HepG2 (cell line): ENCODE results near the gene PLEKHO1. TPM values are rescaled to one million over a fixed set of nuclear protein-coding genes. Genes with fewer than 3 reads are reported as not detected.

Source experiments
- CSRNP1 ChIP-seq: sonication (generic); formaldehyde crosslinking; IDR thresholded peaks from 2 replicates; pipeline ENCODE4 v1.8.1; 2023; ENCODE audit warnings: mild to moderate bottlenecking, missing genetic modification reagents
- KLF15 ChIP-seq: sonication (generic); formaldehyde crosslinking; IDR thresholded peaks from 2 replicates; pipeline ENCODE4 v1.8.1; 2023; ENCODE audit warnings: borderline replicate concordance, mild to moderate bottlenecking, inconsistent platforms, missing genetic modification reagents, mixed read lengths
- MATR3 ChIP-seq: sonication (generic); formaldehyde crosslinking; IDR thresholded peaks from 2 replicates; pipeline ENCODE4 v1.4.0; 2020; ENCODE audit warnings: missing genetic modification reagents
- MIER3 ChIP-seq: IDR thresholded peaks from 2 replicates; pipeline ENCODE4 v1.6.1; 2016; ENCODE audit warnings: missing compliant biosample characterization, borderline replicate concordance
- PHF21A ChIP-seq: sonication (generic); formaldehyde crosslinking; IDR thresholded peaks from 2 replicates; pipeline ENCODE4 v1.5.0; 2020; ENCODE audit warnings: mild to moderate bottlenecking, missing genetic modification reagents
- ZBTB39 ChIP-seq: sonication (generic); formaldehyde crosslinking; IDR thresholded peaks from 2 replicates; pipeline ENCODE4 v1.5.0; 2020; ENCODE audit warnings: missing genetic modification reagents
- ZNF335 ChIP-seq: sonication (generic); formaldehyde crosslinking; IDR thresholded peaks from 2 replicates; pipeline ENCODE4 v1.4.0; 2020; ENCODE audit warnings: missing genetic modification reagents
- ZNF468 ChIP-seq: sonication (generic); formaldehyde crosslinking; IDR thresholded peaks from 2 replicates; pipeline ENCODE4 v1.8.0; 2022; ENCODE audit warnings: mild to moderate bottlenecking, moderate library complexity, missing genetic modification reagents
- ZNF780A ChIP-seq: sonication (generic); formaldehyde crosslinking; IDR thresholded peaks from 2 replicates; pipeline ENCODE4 v1.8.0; 2022; ENCODE audit warnings: mild to moderate bottlenecking, missing genetic modification reagents, moderate library complexity
- ZSCAN5A ChIP-seq: sonication (generic); formaldehyde crosslinking; IDR thresholded peaks from 2 replicates; pipeline ENCODE4 v1.8.0; 2022; ENCODE audit warnings: mild to moderate bottlenecking, missing genetic modification reagents, borderline replicate concordance
- polyA plus RNA-seq, 8 experiments: library from polyadenylated mRNA; depleted of rRNA in 3 of 8; stranded (reverse) in 7 of 8; unstranded in 1 of 8; fragments of >200 nt; fragmentation: Illumina TruSeq in 4 of 8; extraction: Trizol in 4 of 8; gene quantifications; 2 replicates each; pipeline versions ENCODE4 v1.2.1 to v1.2.3, GENCODE V29; 2011 to 2016; ENCODE audit warnings: low read depth in 4 of 8, missing spikeins in 1 of 8, mixed read lengths in 1 of 8; ENCODE audit not compliant: insufficient read depth in 1 of 8
- total RNA-seq, 5 experiments: library from RNA; depleted of rRNA; stranded (reverse); fragments of >200 nt; fragmentation: Illumina TruSeq; extraction: Trizol; gene quantifications; 2 replicates each; pipeline ENCODE4 v1.2.3, GENCODE V29; 2016; ENCODE audit warnings: low read depth in 1 of 5
- TF ChIP-seq, protein P1 (sequence below): sonication (generic); formaldehyde crosslinking; IDR thresholded peaks from 2 replicates; pipeline ENCODE4 v1.4.0; 2020; ENCODE audit warnings: missing genetic modification reagents
- TF ChIP-seq, protein P2 (sequence below): sonication (generic); formaldehyde crosslinking; IDR thresholded peaks from 2 replicates; pipeline ENCODE4 v1.4.0; 2020; ENCODE audit warnings: mild to moderate bottlenecking, missing genetic modification reagents

Gene PLEKHO1
- total and polyA plus RNA-seq, 2 of the 13 experiments (the other 11 are each of a cell fraction or from before 2014, with no cell fraction given), result 9.8 to 10.1 TPM

GRCh38 chr1:150162862-150163706 lies 13.4 kb downstream of the PLEKHO1 start (continued):
- TF ChIP-seq, protein P1, sequence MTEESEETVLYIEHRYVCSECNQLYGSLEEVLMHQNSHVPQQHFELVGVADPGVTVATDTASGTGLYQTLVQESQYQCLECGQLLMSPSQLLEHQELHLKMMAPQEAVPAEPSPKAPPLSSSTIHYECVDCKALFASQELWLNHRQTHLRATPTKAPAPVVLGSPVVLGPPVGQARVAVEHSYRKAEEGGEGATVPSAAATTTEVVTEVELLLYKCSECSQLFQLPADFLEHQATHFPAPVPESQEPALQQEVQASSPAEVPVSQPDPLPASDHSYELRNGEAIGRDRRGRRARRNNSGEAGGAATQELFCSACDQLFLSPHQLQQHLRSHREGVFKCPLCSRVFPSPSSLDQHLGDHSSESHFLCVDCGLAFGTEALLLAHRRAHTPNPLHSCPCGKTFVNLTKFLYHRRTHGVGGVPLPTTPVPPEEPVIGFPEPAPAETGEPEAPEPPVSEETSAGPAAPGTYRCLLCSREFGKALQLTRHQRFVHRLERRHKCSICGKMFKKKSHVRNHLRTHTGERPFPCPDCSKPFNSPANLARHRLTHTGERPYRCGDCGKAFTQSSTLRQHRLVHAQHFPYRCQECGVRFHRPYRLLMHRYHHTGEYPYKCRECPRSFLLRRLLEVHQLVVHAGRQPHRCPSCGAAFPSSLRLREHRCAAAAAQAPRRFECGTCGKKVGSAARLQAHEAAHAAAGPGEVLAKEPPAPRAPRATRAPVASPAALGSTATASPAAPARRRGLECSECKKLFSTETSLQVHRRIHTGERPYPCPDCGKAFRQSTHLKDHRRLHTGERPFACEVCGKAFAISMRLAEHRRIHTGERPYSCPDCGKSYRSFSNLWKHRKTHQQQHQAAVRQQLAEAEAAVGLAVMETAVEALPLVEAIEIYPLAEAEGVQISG (CRISPR knock-in tag), result no peak
- TF ChIP-seq, protein P2, sequence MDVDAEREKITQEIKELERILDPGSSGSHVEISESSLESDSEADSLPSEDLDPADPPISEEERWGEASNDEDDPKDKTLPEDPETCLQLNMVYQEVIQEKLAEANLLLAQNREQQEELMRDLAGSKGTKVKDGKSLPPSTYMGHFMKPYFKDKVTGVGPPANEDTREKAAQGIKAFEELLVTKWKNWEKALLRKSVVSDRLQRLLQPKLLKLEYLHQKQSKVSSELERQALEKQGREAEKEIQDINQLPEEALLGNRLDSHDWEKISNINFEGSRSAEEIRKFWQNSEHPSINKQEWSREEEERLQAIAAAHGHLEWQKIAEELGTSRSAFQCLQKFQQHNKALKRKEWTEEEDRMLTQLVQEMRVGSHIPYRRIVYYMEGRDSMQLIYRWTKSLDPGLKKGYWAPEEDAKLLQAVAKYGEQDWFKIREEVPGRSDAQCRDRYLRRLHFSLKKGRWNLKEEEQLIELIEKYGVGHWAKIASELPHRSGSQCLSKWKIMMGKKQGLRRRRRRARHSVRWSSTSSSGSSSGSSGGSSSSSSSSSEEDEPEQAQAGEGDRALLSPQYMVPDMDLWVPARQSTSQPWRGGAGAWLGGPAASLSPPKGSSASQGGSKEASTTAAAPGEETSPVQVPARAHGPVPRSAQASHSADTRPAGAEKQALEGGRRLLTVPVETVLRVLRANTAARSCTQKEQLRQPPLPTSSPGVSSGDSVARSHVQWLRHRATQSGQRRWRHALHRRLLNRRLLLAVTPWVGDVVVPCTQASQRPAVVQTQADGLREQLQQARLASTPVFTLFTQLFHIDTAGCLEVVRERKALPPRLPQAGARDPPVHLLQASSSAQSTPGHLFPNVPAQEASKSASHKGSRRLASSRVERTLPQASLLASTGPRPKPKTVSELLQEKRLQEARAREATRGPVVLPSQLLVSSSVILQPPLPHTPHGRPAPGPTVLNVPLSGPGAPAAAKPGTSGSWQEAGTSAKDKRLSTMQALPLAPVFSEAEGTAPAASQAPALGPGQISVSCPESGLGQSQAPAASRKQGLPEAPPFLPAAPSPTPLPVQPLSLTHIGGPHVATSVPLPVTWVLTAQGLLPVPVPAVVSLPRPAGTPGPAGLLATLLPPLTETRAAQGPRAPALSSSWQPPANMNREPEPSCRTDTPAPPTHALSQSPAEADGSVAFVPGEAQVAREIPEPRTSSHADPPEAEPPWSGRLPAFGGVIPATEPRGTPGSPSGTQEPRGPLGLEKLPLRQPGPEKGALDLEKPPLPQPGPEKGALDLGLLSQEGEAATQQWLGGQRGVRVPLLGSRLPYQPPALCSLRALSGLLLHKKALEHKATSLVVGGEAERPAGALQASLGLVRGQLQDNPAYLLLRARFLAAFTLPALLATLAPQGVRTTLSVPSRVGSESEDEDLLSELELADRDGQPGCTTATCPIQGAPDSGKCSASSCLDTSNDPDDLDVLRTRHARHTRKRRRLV (CRISPR knock-in tag), result no peak
- TF ChIP-seq MATR3 (no peak), ZNF468 (CRISPR knock-in tag) (no peak), PHF21A (CRISPR knock-in tag) (no peak), ZSCAN5A (CRISPR knock-in tag) (no peak), KLF15 (CRISPR knock-in tag) (no peak), ZNF335 (no peak), CSRNP1 (CRISPR knock-in tag) (no peak), ZBTB39 (CRISPR knock-in tag) (no peak), ZNF780A (CRISPR knock-in tag) (no peak), MIER3 (CRISPR knock-in tag) (peak; percentile 29; the same call in 1 of the 2 replicates)
